Jurkat, Clone E6-1 (cell line): ENCODE measurements around the gene LMX1B.
A peak's percentile ranks its signal among the peaks of the same experiment; 100 is the strongest.
"Not testable (repeated sequence)": the region's sequence is repeated elsewhere in the genome, so short reads cannot be mapped to it uniquely, and the experiment has no call there.

ENCODE experiments used
- DNase-seq: peaks from one replicate; pipeline ENCODE4 v3.0.0-alpha.2; 2011; ENCODE audit warnings: low read depth, low spot score
- H3K4me3 ChIP-seq: 2 replicates; pipeline ENCODE4 v1.5.1; 2011; ENCODE audit warnings: mild to moderate bottlenecking, low read length, control low read depth, moderate library complexity

Gene LMX1B

GRCh38 chr9:126700903-126701812 lies 87.4 kb downstream of the LMX1B start:
- no peak for DNase-seq
- H3K4me3 ChIP-seq, result no peak overlapping the region

DNA sequence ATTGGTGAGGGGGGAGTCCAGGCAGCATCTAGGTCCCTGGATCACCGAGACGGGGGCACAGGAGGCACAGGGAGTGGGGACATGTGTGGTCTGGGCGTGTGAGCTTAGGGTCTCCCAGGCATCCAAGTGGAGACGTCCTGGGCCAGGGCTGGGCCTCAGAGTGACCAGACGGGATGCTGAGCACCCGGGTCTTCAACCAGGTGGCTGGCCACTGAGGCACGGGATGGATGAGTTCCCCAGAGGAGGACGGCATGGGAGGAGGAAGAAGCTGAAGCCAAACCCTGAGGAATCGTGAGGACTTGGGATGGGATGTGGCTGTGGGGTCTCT lies 88.0 kb downstream of the LMX1B start:
- DNase-seq, result no peak
- no peak overlapping the region for H3K4me3 ChIP-seq

DNA sequence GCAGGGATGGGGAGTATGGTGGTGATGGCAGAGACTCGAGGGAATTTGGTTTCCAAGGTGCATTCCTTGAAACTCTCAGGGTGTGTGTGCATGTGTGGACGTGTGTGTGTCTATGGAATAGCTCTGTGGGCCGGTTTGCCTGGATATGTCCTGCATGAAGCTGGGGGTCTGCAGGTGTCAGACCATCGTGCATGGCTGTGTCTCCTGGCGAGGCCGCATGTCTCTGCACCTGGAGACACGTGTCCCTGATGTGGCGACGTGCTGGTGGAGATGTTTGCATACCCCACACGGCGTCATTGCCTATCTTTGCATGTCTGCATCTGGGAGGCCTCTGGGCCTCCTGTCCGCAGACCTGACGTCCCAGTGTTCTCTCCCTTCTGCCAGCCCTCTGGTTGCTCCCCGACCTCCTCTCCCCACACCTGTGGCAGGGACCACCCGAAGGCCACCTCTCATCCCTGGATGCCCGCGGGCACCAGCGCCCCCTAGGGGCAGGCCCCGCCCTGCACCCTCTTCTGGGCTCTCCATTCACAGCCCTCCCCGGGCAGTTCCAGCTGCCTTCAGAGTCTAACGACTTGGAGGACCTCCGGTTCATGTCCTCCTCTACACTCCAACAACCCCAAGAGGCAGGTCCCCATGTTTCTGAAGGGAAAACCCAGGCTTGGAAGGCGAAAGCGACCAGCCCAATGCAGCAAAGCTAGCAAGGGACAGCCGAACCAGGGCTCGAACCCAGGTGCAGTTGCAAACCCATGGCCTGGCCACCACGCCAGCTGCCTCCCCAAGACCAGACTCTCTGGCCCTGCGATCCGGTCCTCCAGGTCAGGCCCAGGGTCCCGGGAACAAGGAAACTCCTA lies 88.6 kb downstream of the LMX1B start:
- no peak overlapping the region for H3K4me3 ChIP-seq
- DNase-seq, result no peak

GRCh38 chr9:126703002-126703865 lies 89.5 kb downstream of the LMX1B start:
- no peak for DNase-seq
- H3K4me3 ChIP-seq, result no peak overlapping the region

GRCh38 chr9:126703866-126704156 lies 90.1 kb downstream of the LMX1B start:
- no peak for DNase-seq

DNA sequence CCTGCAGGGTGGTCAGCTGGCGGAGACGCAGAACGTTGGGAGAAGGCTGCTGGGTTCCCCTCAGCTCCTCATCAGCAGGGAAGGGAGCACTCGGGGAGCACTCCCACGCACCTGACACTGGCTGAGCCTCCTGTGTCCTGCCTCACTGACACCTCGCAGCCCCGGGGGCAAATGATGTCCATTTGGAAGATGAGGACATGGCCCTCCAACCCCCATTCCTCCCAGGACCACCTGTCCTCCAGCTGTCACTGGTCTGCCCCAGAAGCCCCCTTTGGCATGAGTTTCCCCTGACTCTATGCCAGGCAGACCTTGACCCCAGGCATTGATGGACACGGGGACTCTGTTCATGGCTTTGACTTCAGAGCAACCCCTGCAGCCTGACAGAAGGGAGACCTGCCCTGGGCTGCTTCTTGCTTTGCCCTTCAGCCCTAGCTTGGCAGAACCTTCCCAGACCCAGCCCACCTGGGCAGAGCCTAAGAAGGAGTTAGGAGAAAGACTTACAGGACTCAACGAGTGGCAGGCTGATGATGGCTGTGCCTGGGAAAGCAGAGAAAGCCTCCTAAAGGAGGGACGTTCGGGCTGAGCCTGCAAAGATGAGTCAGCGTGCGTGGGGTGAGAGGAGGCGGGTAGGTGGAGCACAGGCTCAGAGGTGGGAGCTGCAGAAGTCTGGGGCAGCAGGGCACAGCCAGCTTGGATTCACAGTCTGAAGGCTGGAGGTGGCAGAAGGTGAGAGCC lies 90.6 kb downstream of the LMX1B start:
- no peak for DNase-seq
- H3K4me3 ChIP-seq, result no peak overlapping the region

More at GRCh38 chr9:126703866-126704156, 90.1 kb downstream of the LMX1B start:
- H3K4me3 ChIP-seq, result no peak overlapping the region

GRCh38 chr9:126704892-126705766 lies 91.4 kb downstream of the LMX1B start:
- DNase-seq, result peak; percentile 63
- H3K4me3 ChIP-seq, result no peak overlapping the region

DNA sequence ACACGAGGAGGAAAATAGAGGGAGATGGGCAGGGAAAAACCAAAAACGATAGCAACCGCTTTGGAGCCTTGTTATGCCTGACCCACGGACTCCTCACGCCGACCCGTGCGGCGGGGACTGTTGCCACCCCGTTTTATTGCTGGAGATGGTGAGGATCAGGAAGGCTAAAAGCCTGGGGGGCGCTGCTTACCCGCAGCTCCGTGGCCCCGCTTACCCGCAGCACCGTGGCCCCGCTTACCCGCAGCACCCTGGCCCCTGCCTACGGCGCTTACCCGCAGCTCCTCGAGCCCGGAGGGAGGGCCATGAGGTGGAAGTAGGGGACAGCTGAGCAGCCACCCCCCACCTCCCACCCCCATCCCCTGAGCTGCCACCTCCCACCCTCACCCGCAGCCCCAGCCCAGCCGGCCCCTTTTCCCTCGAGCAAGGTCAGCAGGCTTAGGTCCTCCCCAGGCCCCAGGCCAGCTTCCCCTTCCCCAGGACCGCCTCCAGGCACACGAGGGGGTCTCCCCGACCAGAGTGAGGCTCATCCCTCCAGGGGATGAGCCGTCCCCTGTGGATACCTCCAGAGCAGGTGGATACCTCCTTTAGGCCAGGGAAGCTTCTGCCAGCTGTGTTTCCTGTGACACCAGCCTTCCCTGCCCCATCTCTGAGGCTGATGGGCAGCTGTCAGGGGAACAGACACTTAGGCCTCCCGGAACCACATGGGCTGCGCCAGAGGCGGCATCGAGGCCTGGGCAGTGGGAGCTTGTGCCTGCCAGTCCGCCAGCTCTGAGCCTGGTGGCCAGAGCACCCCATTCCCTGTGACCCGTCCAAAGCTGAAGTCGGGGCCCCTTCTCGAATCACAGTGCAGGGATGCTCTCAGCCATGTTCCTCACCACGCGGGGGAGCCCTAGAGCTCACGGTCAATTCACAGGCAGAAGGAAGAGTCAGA lies 92.3 kb downstream of the LMX1B start:
- H3K4me3 ChIP-seq, result no peak overlapping the region
- DNase-seq, result peak; percentile 28

- no peak overlapping the region for H3K4me3 ChIP-seq
- no peak for DNase-seq
Measured at GRCh38 chr9:126706698-126707053, 92.9 kb downstream of the LMX1B start.

DNA sequence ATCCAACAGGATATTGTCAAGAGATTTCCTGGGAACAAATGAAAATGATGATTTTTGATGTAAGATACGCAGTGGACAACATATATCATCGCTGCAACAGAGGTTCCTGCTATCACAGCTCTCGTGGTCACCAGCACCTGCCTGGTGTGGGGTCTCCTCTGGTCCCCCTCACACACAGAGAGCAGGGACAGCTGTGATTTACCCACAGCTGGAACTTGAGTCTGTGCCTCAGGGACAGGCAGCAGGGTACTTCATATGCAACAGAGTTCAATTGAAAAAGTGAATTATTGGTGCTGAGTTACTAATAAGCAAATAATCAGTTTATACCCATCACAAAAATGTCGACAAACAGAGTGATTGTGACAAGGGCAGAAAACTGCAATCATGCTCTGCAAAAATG lies 93.4 kb downstream of the LMX1B start:
- H3K4me3 ChIP-seq, result no peak overlapping the region
- no peak for DNase-seq

- not testable (repeated sequence) for DNase-seq, H3K4me3 ChIP-seq
Measured at GRCh38 chr9:126707712-126708111, 94.0 kb downstream of the LMX1B start.

DNA sequence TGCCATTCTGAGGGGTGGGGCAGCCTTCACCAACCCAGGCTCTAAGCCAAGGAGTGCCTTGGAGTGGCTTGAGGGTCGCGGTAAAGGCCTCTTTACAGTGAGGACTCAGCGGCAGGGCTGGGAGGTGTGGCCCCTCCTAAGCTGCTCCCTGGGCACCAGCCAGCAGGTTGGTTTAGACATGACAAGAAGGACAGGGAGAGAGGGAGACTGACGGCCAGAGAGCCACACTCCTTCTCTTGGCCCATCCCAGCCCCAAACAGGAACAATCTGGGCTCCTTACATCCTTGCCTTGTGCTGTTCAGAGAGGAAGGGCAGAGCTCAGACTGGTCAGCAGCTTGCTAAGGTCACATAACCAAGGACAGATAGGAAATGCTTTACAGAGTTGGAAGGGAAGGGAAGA lies 94.5 kb downstream of the LMX1B start:
- no peak overlapping the region for H3K4me3 ChIP-seq
- no peak for DNase-seq

DNA sequence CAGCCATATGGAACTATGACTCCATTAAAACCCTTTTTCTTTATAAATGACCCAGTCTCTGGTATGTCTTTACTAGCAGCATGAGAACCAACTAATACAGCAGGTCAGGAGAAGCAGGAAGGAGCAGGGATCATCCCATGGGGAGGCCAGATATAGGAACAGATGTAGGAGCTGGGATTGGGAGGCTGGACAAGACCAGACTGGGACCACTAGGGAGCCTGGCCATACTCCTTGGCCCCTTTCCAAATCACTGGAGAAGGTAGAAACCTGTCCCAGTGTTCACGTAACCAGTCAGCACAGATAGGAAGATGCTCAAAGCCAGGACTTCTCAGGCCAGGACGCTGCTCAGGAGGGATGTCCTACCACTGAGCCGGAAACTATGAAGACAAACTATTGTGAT lies 95.5 kb downstream of the LMX1B start:
- H3K4me3 ChIP-seq, result no peak overlapping the region
- no peak for DNase-seq

- no peak for DNase-seq
- H3K4me3 ChIP-seq, result no peak overlapping the region
Measured at GRCh38 chr9:126715382-126715781, 101.7 kb downstream of the LMX1B start.

GRCh38 chr9:126717441-126717840 lies 103.7 kb downstream of the LMX1B start:
- DNase-seq, H3K4me3 ChIP-seq: not testable (repeated sequence)

DNA sequence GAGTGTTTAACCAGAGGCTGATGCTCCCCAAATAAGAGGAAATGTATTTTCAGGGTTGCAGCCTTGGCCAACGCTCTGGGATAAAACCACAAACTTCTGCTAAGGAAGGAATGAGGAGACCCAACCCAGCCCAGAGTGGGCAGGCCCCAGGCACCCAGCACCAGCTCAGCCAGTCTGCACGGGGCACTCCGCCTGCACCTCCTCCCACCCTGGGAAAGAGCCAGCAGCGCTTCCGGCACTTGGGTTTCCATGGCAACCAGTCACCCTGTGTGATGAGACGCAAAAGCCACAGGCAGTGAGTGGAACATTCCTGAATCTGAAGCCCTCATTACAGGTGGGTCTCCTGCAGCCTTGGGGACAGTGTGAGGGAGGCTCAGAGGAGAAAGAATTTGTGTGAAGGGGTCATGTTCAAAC lies 105.9 kb downstream of the LMX1B start:
- peak overlapping the region; percentile 22 for H3K4me3 ChIP-seq

GRCh38 chr9:126720036-126720435 lies 106.3 kb downstream of the LMX1B start:
- peak overlapping the region; percentile 22 for H3K4me3 ChIP-seq

More for the DNA sequence above, 105.9 kb downstream of the LMX1B start:
- DNase-seq, result peak; percentile 93

More at GRCh38 chr9:126720036-126720435, 106.3 kb downstream of the LMX1B start:
- DNase-seq, result no peak
